ENCODE measurements around the gene SEMA4C.

Gene SEMA4C

DNA sequence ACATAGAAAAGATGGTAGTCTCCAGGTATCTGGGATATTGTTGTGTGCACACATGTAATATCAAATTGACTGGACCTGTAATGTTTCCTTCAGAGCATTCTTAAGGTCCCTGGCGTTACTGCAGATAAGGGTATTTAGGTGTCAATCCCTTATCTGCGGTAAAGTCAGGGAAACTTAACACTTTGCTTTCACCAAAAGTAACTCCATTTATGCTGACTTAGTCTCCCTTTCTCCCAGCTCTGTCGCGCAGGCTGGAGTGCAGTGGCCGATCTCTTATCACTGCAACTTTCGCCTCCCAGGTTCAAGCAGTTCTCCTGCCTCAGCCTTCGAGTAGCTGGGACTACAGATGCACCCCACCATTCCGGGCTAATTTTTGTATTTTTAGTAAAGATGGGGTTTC is 52.0 kb downstream of the SEMA4C start:
- DNase-seq: no peak

DNA sequence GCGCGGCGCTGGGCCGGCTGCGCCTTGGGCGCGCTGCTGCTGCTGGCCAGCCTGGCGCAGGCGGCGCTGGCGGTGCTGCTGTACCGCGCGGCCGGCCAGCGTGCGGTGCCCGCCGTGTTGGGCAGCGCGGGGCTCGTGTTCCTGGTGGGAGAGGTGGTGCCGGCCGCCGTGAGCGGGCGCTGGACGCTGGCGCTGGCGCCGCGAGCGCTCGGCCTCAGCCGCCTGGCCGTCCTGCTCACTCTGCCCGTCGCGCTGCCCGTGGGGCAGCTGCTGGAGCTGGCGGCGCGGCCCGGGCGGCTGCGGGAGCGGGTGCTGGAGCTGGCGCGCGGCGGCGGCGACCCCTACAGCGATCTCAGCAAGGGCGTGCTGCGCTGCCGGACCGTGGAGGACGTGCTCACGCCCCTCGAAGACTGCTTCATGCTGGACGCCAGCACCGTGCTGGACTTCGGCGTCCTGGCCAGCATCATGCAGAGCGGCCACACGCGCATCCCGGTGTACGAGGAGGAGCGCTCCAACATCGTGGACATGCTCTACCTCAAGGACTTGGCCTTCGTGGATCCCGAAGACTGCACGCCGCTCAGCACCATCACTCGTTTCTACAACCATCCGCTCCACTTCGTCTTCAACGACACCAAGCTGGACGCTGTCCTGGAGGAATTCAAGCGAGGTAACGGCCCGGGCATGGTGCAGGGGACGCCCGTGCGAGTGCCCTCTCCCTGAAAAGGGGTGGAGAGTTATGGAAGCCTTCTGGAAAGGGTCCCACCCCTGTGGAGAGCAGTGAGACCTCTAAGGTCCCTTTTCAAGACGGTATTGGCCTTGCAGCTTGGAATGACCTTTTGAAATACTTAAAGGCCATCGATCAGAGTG is 52.8 kb downstream of the SEMA4C start:
- DNase-seq: no peak

DNA sequence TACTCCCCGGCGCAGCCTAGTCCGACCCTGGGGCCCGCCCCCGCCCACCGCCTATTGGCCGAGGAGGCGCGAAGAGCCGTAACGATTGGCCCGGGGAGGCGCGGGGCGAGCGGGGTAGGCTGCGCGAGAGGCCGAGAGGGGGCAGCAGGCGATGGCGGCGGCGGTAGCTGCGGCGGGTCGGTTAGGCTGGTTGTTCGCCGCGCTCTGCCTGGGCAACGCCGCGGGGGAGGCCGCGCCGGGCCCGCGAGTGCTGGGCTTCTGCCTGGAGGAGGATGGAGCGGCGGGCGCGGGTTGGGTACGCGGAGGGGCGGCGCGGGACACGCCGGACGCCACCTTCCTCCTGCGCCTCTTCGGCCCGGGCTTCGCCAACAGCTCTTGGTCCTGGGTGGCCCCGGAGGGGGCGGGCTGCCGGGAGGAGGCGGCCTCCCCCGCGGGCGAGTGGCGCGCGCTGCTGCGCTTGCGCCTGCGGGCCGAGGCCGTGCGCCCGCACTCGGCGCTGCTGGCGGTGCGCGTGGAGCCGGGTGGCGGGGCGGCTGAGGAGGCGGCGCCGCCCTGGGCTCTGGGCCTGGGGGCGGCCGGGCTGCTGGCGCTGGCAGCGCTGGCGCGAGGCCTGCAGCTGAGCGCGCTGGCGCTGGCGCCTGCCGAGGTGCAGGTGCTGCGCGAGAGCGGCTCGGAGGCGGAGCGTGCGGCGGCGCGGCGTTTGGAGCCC is 53.6 kb downstream of the SEMA4C start, which contains the start of gene CNNM3:
TSS of gene CNNM3 (plus strand) at position 142 of the 709 bp plus-strand sequence. CDS start at position 152, 10 bp downstream.
- DNase-seq: peak; percentile 68

DNA sequence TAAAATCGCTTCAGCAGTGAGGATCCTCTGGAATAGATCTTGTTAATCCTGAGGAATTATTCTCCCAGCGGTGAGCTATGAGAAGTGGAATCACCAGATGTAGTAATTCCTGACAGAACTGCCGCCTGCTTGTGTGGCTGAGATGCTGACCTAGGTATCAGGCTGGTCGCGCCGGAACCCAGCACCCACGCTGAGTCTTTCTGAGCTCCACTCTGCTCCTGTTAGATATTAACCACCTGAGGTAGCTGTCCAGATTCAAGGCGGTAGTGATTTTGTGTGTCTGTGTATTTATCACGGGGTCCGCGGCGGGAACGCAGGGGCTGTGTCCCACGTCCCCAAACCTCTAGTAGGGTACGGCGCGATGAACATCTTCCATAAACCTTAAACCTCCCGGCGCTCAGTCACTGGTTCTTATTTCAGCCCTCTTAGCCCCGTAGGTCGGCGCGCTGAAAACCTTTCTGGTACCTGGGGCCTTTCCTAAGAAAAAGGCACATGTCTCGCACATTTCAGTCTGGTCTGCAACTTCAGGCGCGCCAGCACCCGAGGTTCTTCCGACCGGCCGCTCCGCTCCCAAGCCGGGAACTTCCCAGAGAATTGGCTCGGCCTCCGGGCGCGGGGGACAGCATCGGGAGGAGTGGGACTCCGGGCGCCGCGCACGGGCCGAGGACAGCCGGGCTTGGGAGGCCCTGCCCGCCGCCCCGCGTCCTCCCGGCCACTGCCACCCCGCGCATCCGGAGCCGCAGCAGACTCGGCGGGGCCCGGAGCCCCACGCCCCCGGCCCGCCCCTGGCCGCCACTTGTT is 54.4 kb downstream of the SEMA4C start:
- DNase-seq: no peak

DNA sequence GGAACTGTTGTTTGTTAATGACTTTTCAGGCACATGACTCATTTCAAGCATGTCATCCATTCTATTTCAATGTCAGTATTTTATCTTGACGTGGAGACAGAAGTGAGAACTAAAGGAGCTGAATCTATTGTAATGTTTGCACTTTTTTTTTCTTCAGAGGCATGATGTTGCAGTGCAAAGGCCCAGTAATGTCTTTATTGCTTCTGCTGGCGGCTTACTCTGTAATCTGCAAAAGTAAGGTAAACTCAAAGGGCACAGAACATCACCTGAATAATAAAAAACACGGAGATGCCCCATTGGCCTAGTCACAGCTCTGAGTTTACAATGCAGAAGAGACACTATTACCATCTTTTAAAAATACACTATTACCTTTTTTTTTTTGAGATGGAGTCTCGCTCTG is 56.2 kb downstream of the SEMA4C start:
- DNase-seq: no peak

DNA sequence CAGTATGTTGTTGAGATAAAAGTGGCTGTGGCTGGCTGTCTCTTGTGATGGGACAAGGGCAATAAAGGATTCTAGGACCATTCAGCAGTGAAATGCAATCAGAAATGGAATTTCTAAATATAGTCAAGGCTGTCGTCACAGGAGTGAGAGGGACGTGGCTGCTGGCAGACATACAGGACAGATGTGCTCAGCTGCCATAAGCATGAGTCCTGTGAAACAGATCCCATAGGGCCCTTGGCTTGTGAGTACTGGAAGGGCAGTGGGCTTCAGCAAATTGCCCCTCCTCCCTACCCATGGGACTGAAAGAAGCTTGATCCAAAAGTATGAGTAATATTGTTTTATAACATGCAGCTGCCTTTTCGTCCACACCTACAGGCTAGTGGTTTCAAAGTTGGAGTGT is 58.0 kb downstream of the SEMA4C start:
- DNase-seq: no peak

DNA sequence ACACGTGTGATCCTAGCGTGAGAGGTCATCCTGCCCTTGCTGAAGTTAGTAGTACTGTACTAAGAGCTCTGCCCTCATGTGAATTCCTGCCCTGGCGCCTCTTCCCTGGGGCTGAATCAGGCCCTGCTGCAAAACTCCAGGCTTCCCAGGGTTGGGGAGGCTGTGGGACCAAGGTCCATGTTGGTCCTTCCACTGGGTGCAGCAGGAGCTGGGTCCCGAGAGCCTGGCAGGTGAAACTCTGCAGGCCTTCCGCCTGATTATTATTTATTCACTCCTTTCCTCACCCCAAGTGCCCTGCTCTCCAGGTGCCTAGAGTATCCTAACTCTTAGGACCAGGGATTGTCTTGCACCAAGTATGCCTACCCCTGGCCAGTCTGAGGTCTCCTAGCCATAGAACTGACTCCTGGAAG is 59.1 kb downstream of the SEMA4C start:
- no peak for DNase-seq

DNA sequence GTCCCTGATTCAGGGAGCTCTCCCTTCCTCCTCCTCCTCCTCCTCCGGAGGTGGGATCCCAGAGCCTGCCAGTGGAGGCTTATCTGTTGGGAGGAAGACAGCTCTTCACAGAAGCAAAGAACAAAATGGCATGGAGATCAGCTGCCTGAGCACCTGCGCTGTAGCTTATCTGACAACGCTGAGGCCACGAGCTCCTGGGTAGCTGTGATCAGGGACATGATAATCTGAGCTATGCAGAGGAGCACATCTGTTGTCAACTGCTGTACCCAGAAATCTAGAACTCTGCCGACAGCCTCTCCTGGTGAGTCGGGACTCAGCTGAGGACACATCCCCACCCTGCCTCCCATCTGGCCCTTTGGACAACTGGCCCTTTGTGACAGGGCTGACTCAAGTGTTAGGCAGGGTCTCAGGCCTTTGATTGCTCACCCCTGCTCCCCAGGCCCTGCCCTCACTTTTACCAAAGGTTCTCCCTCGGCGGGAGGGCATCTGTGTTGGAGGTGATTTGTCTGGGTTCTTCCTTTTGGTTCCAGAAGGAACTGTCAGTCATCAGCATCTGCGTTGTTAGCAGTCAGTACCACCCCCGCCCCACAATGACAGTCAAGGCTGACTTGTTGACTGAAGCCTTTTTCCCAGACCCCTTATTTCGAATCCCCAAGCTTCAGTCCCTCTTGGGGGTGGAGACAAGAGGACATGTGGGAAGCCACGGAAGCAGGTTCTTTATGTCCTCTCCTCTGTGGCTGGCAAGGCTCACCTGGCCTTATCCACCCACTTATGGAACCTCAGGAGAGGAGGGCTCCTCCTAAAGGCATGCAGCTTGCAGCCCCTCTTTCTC is 59.7 kb downstream of the SEMA4C start:
- DNase-seq: no peak

Measured in cortex of kidney (tissue), 1 donor.